SK-N-SH (cell line): ENCODE data around the gene HSPBP1. TPM values are rescaled to one million over a fixed set of nuclear protein-coding genes. Genes with fewer than 3 reads are reported as not detected.

Experiments used
- CTCF ChIA-PET: fragments of 300-600, 350-600 bp; formaldehyde crosslinking; extraction: SDS; loops from one replicate; lab custom pipeline; 2021; lab: Yijun Ruan, JAX
- POLR2A ChIA-PET: fragments of 350-600 bp; sonication (Branson Sonifier 250); formaldehyde crosslinking; extraction: SDS; loops from one replicate; lab custom pipeline; 2020; ENCODE audit warnings: antibody characterized with exemption, inconsistent platforms; lab: Yijun Ruan, JAX
- DNase-seq: peaks from one replicate; pipeline ENCODE4 v3.0.0; 2012
- H2AFZ ChIP-seq: fragments of 200-600 bp; sonication (generic); 2 replicates; pipeline ENCODE4 v1.8.1; 2016; ENCODE audit warnings: antibody characterized with exemption, mild to moderate bottlenecking, low read depth
- H3F3A ChIP-seq: fragments of 200-600 bp; sonication (generic); replicated peaks from 2 replicates; pipeline ENCODE3; 2016; ENCODE audit warnings: antibody characterized with exemption, mild to moderate bottlenecking; ENCODE audit not compliant: insufficient read depth
- H3K27ac ChIP-seq, 2 experiments: fragments of 200-500 bp in 1 of 2; fragments of 200-600 bp in 1 of 2; sonication (Bioruptor generic) in 1 of 2; sonication (generic), shearing (Covaris generic) in 1 of 2; 2 replicates each; pipeline versions ENCODE4 v1.5.1 to v1.6.1; 2014 to 2016; ENCODE audit warnings: low read depth in 2 of 2, inconsistent platforms in 1 of 2, low read length in 1 of 2, mild to moderate bottlenecking in 1 of 2, mixed read lengths in 1 of 2
- H3K27me3 ChIP-seq: fragments of 200-600 bp; sonication (generic), shearing (Covaris generic); 2 replicates; pipeline ENCODE4 v1.6.1; 2016; ENCODE audit warnings: mixed run types; ENCODE audit not compliant: insufficient read depth
- H3K36me3 ChIP-seq, 2 experiments: fragments of 200-500 bp in 1 of 2; fragments of 200-600 bp in 1 of 2; sonication (Bioruptor generic) in 1 of 2; sonication (generic) in 1 of 2; replicated peaks in 1 of 2; 2 replicates each; pipeline versions ENCODE3 to v1.5.1; 2014 to 2016; ENCODE audit warnings: low read length in 1 of 2, mild to moderate bottlenecking in 1 of 2; ENCODE audit not compliant: insufficient read depth in 2 of 2, control insufficient read depth in 1 of 2
- H3K4me1 ChIP-seq, 2 experiments: fragments of 200-500 bp in 1 of 2; fragments of 200-600 bp in 1 of 2; sonication (Bioruptor generic) in 1 of 2; sonication (generic), shearing (Covaris generic) in 1 of 2; 2 replicates each; pipeline versions ENCODE4 v1.5.1 to v1.6.1; 2014 to 2016; ENCODE audit warnings: low read depth in 1 of 2, low read length in 1 of 2, mixed run types in 1 of 2; ENCODE audit not compliant: insufficient read depth in 2 of 2, control insufficient read depth in 1 of 2
- H3K4me2 ChIP-seq: fragments of 200-600 bp; sonication (generic), shearing (Covaris generic); 2 replicates; pipeline ENCODE4 v1.6.1; 2017; ENCODE audit warnings: mixed run types
- H3K4me3 ChIP-seq, 2 experiments: fragments of 200-500 bp in 1 of 2; fragments of 200-600 bp in 1 of 2; sonication (Bioruptor generic) in 1 of 2; sonication (generic), shearing (Covaris generic) in 1 of 2; 2 replicates each; pipeline versions ENCODE4 v1.5.1 to v1.8.1; 2014 to 2016; ENCODE audit warnings: low read depth in 2 of 2, inconsistent platforms in 1 of 2, low read length in 1 of 2, mild to moderate bottlenecking in 1 of 2, mixed read lengths in 1 of 2, moderate library complexity in 1 of 2
- H3K79me2 ChIP-seq: fragments of 200-600 bp; sonication (generic); 2 replicates; pipeline ENCODE4 v1.8.1; 2017; ENCODE audit warnings: mild to moderate bottlenecking; ENCODE audit not compliant: insufficient read depth
- H3K9ac ChIP-seq: fragments of 200-600 bp; sonication (generic); 2 replicates; pipeline ENCODE4 v1.6.1; 2017; ENCODE audit warnings: mixed run types
- H3K9me2 ChIP-seq: fragments of 200-600 bp; sonication (generic); 2 replicates; pipeline ENCODE4 v1.6.1; 2017; ENCODE audit warnings: mixed run types
- H3K9me3 ChIP-seq: fragments of 200-600 bp; sonication (generic); 2 replicates; pipeline ENCODE4 v1.6.1; 2017; ENCODE audit warnings: mixed run types, mild to moderate bottlenecking, moderate library complexity
- H4K20me1 ChIP-seq: fragments of 200-600 bp; sonication (generic); 2 replicates; pipeline ENCODE4 v1.6.1; 2017; ENCODE audit warnings: mild to moderate bottlenecking, mixed run types; ENCODE audit not compliant: insufficient read depth
- CHD2 ChIP-seq: fragments of 150-350 bp; IDR thresholded peaks from 2 replicates; pipeline ENCODE4 v1.6.1; 2018; ENCODE audit warnings: low read length; ENCODE audit not compliant: partially characterized antibody
- EP300 ChIP-seq, 2 experiments: IDR thresholded peaks; 2 replicates each; pipeline versions ENCODE4 v1.4.0 to v1.6.1; 2012; ENCODE audit warnings: borderline replicate concordance in 1 of 2, low read depth in 1 of 2, low read length in 1 of 2
- EZH2phosphoT487 ChIP-seq: fragments of 200-600 bp; sonication (generic); IDR thresholded peaks from 2 replicates; pipeline ENCODE4 v1.6.1; 2017; ENCODE audit warnings: low read depth, mixed run types, mild to moderate bottlenecking, antibody characterized with exemption, moderate library complexity, borderline replicate concordance
- FOSL2 ChIP-seq: IDR thresholded peaks from 2 replicates; pipeline ENCODE4 v1.4.0; 2012; ENCODE audit warnings: low read depth, mild to moderate bottlenecking, moderate library complexity, borderline replicate concordance
- FOXM1 ChIP-seq: IDR thresholded peaks from 2 replicates; pipeline ENCODE4 v1.4.0; 2012; ENCODE audit warnings: low read depth, mild to moderate bottlenecking
- IRF3 ChIP-seq: fragments of 150-350 bp; IDR thresholded peaks from 2 replicates; pipeline ENCODE4 v1.6.1; 2016; ENCODE audit warnings: mild to moderate bottlenecking, low read depth, low read length
- MXI1 ChIP-seq: IDR thresholded peaks from 2 replicates; pipeline ENCODE4 v1.6.1; 2012; ENCODE audit warnings: mild to moderate bottlenecking, low read depth, low read length, improper control_type of control experiment
- RAD21 ChIP-seq: IDR thresholded peaks from 2 replicates; pipeline ENCODE4 v1.6.1; 2012; ENCODE audit warnings: mild to moderate bottlenecking, low read length
- RCOR1 ChIP-seq: fragments of 150-350 bp; IDR thresholded peaks from 2 replicates; pipeline ENCODE4 v1.6.1; 2017; ENCODE audit warnings: antibody characterized with exemption, low read length
- TCF12 ChIP-seq: IDR thresholded peaks from 2 replicates; pipeline ENCODE4 v1.4.0; 2012
- TEAD4 ChIP-seq: IDR thresholded peaks from 2 replicates; pipeline ENCODE4 v1.4.0; 2012; ENCODE audit warnings: mild to moderate bottlenecking, borderline replicate concordance; ENCODE audit not compliant: insufficient read depth
- USF1 ChIP-seq: IDR thresholded peaks from 2 replicates; pipeline ENCODE4 v1.4.0; 2012; ENCODE audit warnings: low read depth, borderline replicate concordance
- YY1 ChIP-seq: IDR thresholded peaks from 2 replicates; pipeline ENCODE4 v1.4.0; 2012; ENCODE audit warnings: low read depth, mild to moderate bottlenecking
- ZBTB33 ChIP-seq: IDR thresholded peaks from 2 replicates; pipeline ENCODE4 v1.4.0; 2012; ENCODE audit warnings: low read depth, borderline replicate concordance
- WGBS: methylation state at CpG from one replicate; pipeline ENCODE4 v1.1.6; 2017; ENCODE audit warnings: low lambda C conversion rate; 5-methylcytosine and 5-hydroxymethylcytosine counted together
- polyA plus RNA-seq, 3 experiments: library from polyadenylated mRNA; depleted of rRNA; stranded (reverse); fragments of >200 nt; gene quantifications; 2 replicates each; pipeline ENCODE4 v1.2.3, GENCODE V29; 2012

The HSPBP1 gene
- polyA plus RNA-seq, 1 of the 3 experiments (the other 2 are of a cell fraction) = 55.4 TPM

- TF ChIP-seq ZBTB33 (no peak), MXI1 (peak; percentile 76), FOSL2 (no peak), IRF3 (no peak)
Measured at GRCh38 chr19:55257461-55258420, 22.2 kb downstream of the HSPBP1 start (continued).

GRCh38 chr19:55256562-55257460, 23.1 kb downstream of the HSPBP1 start:
- CTCF ChIA-PET = interaction anchor here (0.7 to 1.8 kb wide), 2 partner anchors 45 to 80 kb away, joined by 3 to 5 read pairs; no protein-coding TSS in a partner anchor
- Histone ChIP-seq H4K20me1 (peaks cover 64% of the 10 kb centered on the region), H3K9ac (no peak overlapping the region; the same call in 1 of the 2 replicates)

More at GRCh38 chr19:55256562-55257460, 23.1 kb downstream of the HSPBP1 start:
- POLR2A ChIA-PET = interaction anchor here (1.3 to 1.6 kb wide), 2 partner anchors 9 to 23 kb away, joined by 3 to 5 read pairs; partner anchors contain the start of gene HSPBP1
- Histone ChIP-seq H3K27ac (no peak overlapping the region), H3K36me3 (peaks cover 0 to 4% of the 10 kb centered on the region in 2 experiments), H3K4me1 (peaks cover 17 to 26% of the 10 kb centered on the region in 2 experiments; a peak in 3 of 4 replicates), H2AFZ (no peak overlapping the region), H3K4me2 (peak overlapping the region; percentile 96), H3K9me3 (no peaks in the 10 kb centered on the region), H3K9me2 (no peaks in the 10 kb centered on the region), H3K79me2 (peaks cover 69% of the 10 kb centered on the region), H3K27me3 (no peaks in the 10 kb centered on the region), H3K4me3 (peak overlapping the region; percentile 87 to 94), H3F3A (peaks cover 2% of the 10 kb centered on the region)
- TF ChIP-seq TCF12 = no peak
- no peak for TF ChIP-seq RCOR1
- TF ChIP-seq FOXM1 = no peak
- TF ChIP-seq TEAD4 = no peak
- no peak for TF ChIP-seq RAD21
- TF ChIP-seq EP300 (IDR thresholded peaks at IDR 0.05; ENCODE audit: borderline replicate concordance in 1 of 2, low read depth in 1 of 2, low read length in 1 of 2) = no peak
- no peak for TF ChIP-seq EZH2phosphoT487
- no peak for TF ChIP-seq CHD2
- TF ChIP-seq USF1 = no peak
- no peak for TF ChIP-seq YY1
- 75% methylated on average over 19 of the region's 22 CpGs for WGBS
- no peak for DNase-seq
